ENCODE measurements around the gene NCAPD3. TPM values are rescaled to one million over a fixed set of nuclear protein-coding genes. Genes with fewer than 3 reads are reported as not detected.

NCAPD3 gene
- total RNA-seq = 13.5 and 17.0 TPM in 2 replicates

GRCh38 chr11:134223836-134224709, at the start of gene NCAPD3, which contains the start of gene VPS26B:
Gene NCAPD3, minus strand, starts transcription at chr11:134223967. Its CDS starts 41 bp downstream, at chr11:134223926.
Gene VPS26B, plus strand, starts transcription at chr11:134224671. Its CDS starts 452 bp downstream, at chr11:134225123.

GRCh38 chr11:134253188-134253993, 29.6 kb upstream of the NCAPD3 start, which contains the start of the genes ACAD8 and THYN1:
Gene ACAD8, plus strand, starts transcription at chr11:134253568. Its CDS starts 33 bp downstream, at chr11:134253601.
Gene THYN1, minus strand, starts transcription at chr11:134253352. Its CDS starts 470 bp downstream, at chr11:134252882.

Other genes starting within 250 kb of the NCAPD3 start
- gene JAM3, start 154.9 kb downstream of the NCAPD3 start, total RNA-seq = 48.0 and 49.9 TPM in 2 replicates
- 35.3 and 35.5 TPM in 2 replicates for gene VPS26B, start 704 bp upstream of the NCAPD3 start, total RNA-seq
- gene THYN1, start 29.4 kb upstream of the NCAPD3 start, total RNA-seq = 51.4 and 77.3 TPM in 2 replicates
- 23.4 and 23.6 TPM in 2 replicates for gene ACAD8, start 29.6 kb upstream of the NCAPD3 start, total RNA-seq
- not detected in 2 replicates for gene GLB1L3, start 52.4 kb upstream of the NCAPD3 start, total RNA-seq
- 0.18 and 0.29 TPM in 2 replicates for gene GLB1L2, start 108.0 kb upstream of the NCAPD3 start, total RNA-seq
- not detected in 2 replicates for gene B3GAT1, start 188.3 kb upstream of the NCAPD3 start, total RNA-seq